Urinary bladder (tissue), 2 donors: ENCODE results near the gene LYSMD4. TPM values are rescaled to one million over a fixed set of nuclear protein-coding genes. Genes with fewer than 3 reads are reported as not detected.

Experiments
- polyA plus RNA-seq: library from polyadenylated mRNA; stranded (reverse); fragments of 200-250 nt; gene quantifications from one replicate; pipeline ENCODE4 v1.2.3, GENCODE V29; 2013
- small RNA-seq: library from RNA; depleted of rRNA; stranded (forward); fragments of <200 nt; gene quantifications from one replicate; pipeline ENCODE3, GENCODE V24; 2014
- total RNA-seq: library from RNA; depleted of rRNA; stranded (reverse); fragments of >200 nt; gene quantifications from one replicate; pipeline ENCODE4 v1.2.3, GENCODE V29; 2014
- donor health status: healthy.

Gene LYSMD4
- total and polyA plus RNA-seq, 2 donors, result 7.5 to 19.1 TPM

Small RNA genes lying within 50 kb of the gene (small RNA-seq; reads per million reads assigned to genes)
- not detected for gene RF00019

Other genes with a start within 250 kb of the LYSMD4 start
- gene MEF2A, start 167.5 kb downstream of the LYSMD4 start, total RNA-seq, result 85.1 TPM
- 37.6 TPM for gene MEF2A, start 167.5 kb downstream of the LYSMD4 start, polyA plus RNA-seq